GM20431 (cell line): Measurements from ENCODE around the gene CPLX3.

Source experiments
- in situ Hi-C: fragments of 300-500 bp; cut with MseI, MboI; formaldehyde crosslinking; loops from one replicate; pipeline ENCODE4 v1.15.0; 2020; ENCODE audit warnings: low sequenced_read_pairs; ENCODE audit not compliant: unreplicated experiment

Gene CPLX3

DNA sequence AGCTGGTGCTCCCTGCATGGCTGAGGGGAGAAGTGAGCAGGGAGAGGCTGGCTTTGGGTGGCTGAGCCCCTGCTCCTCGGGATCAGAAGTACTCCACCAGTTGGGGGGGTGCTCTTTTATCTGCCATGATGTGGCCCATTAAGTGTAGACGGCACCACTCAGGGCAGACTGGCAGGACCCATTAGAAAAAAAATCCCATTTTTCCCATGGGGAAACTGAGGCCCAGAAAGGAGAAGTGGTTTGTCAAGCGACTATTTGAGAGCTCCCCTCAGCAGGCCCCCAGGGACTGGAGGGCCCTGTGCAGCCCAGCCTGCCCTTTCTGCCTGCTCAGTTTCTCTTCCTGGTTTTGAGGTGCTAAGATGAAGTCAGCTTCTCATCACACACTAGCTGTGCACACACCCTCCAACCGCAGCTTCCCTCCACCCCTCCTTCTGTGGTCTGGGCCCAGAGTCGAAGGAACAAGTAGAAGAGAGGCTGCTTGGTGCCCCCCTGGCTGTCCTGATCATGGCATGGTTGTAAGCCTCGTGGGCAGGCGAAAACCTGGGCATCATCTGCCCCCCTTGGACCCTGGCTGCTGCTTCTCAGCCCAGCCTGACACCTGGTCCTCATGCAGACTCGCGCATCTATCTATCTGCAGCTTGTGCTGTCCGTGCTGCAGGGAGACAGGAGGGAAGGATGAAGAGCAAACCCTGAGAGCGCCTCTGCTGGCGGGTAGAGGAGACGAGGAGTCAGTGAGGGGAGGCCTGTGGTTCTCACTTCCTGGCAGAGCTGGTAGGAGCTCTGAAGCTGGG is 39.0 kb upstream of the CPLX3 start:
- in situ Hi-C loops = no loop called here

DNA sequence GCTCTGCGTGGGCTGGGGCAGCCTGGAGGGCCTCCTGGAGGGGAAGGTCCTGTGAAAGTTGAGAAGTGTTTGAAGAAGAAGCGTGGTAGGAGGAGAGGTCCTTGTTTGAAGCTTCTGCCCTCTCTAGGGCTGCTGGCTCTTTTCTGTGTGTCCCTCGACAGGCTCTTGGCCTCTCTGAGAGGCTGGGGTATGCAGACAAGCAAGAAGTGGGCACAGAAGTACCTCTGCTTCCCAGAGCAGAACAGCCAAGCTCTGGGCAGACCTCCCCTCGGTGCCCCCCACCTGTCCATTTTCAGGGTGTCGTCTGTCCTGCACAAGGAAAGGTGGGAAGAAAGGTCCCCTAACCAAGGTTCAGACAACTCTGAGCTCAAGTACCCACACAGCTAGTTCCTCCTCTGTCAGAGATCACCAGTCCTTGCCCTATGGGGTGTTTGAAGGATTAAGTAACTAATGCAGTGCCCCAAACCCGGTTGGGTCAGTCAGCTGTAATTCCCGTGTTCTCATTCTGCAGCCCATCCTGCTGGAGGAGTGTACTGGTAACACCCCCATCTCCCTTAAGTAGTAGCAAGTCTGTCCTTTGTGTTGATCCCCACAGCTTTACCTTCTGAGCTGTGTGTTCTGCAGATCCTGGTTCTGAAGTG is 38.3 kb upstream of the CPLX3 start:
- in situ Hi-C loops = no loop called here

DNA sequence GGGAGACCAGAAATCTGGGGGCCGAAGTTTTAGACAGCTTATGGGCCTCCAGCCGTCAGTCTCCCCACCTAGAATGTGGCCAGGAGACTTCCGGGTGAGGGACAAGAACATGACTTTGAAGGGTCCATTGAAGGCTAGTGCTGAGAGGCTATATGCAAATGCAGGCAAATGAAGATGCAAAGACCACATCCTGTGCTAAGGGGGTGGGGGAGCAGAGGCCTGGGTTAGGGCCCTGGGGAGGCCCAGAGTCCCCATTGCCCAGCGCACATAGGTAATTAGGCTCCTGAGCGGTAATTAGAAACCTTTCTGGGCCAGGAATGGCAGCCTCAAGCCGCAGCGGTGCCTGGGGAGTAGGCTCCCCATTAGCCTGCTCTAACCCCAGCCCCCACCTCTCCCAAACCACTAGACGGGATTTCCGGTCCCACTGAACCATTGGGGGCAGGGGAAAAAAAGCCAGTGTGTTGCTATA is 37.7 kb upstream of the CPLX3 start:
- in situ Hi-C loops = no loop called here

DNA sequence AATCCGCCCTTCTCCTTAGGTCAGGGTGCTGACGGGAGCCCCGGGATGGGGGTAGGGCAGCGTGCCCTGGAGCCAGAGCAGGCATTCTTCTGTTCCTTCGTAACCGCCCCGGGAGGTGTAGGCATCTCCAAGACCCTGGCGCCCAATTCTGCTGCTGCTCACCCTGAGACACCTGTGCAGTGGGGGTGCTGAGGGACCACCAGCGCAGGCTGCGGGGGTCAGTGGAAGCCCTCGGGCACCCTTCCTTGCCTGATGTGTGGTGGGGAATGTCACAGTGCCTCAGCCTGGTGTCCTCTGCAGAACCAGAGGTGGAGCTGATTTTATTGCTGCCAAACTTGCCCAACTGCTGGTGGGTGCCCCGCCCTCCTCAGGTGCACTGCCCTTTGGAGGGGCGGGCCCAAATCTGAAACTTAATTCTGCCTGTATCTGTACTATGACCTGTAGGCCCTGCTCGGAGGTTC is 37.2 kb upstream of the CPLX3 start:
- in situ Hi-C loops = no loop called here

DNA sequence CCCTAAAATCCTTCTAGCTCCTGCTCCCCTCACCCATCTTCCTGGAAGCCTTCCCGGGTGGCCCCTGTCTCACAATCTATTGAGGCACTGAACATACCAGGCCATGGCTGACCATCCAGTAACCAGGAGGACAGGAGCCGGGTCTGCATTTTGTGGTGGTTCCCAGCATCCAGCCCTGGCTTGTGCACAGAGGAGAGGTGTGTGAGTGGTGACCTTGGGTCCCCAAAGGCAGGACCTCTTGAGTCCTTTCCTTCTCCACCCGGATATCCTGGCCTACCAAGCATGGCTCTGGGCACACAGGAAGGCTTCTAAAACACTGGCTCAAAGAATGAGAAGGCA is 36.7 kb upstream of the CPLX3 start:
- in situ Hi-C loops = no loop called here

DNA sequence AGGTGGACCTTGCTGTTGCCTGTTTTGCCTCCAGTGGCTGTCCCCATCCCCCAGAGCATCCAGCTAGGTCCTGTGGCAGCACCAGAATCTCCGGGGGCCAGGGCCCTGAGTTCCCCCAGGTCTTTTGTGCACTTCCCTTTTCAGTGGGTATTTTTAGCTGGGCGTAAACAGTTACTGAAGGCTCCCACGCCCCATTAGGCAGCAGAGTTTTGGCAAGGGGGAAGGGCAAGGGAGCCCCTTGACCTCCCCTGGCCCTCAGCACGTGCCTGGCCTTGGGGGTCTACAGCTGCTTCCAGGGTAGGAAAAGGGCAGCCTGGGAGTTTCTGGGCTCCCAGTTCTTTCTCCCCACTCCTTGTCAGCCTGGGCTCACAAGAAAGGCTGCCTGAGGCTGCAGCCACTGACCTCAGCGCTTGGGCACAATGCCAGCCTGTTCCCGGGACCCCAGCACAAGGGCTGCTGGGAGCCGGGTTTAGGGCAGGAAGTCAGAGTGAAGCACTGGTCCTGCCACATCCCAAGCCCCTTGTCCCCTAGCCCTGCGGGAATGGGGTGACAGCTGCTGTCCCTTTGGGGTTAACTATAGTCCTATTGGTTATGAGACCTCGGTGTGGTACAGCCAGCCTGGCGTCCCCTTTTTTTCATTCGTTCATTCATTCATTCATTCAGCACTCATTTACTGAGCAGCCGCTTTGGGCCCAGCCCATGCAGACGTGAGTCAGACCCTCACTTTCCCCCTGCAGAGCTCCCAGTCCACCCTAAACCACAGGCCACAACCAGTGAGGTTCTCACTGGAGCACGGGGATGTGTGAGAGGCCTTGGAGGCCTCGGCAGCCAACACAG is 36.1 kb upstream of the CPLX3 start:
- in situ Hi-C loops = no loop called here

DNA sequence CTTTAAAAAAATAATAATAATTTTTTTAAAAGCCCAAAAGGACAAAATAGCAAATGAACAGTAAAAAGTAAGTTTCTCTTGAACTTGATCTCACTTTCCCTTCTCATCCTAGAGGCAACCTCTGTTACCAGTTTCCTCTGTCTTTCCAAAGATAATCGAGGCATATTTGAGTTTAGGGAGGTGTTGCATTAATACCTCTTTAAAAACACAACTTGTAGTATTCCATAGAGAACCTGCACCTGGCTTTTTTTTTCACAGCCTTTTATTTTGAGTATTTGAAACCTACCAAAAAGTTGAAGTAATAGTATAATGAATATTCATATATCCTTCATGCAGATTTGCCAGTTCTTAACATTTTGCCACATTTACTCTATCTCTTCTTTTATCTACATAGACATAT is 35.4 kb upstream of the CPLX3 start:
- in situ Hi-C loops = no loop called here

DNA sequence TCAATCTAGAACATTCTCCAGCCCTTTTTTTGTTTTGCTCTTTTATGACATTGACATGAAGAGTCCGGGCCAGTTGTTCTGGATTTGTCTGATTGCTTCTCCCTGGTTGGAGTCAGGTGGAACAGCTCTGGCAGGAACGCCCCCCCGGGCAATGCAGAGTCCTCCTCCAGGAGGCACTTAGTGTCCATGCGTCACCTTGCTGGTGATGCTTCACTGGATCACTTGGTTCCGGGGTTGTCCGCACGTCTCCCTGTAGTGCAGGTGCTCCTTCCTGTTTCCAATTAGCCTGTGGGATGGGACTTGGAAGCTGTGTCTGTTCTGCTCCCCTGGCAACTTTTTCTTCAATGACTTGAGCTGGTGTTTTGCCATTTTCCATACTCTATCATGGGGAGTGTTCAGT is 34.8 kb upstream of the CPLX3 start:
- in situ Hi-C loops = no loop called here

DNA sequence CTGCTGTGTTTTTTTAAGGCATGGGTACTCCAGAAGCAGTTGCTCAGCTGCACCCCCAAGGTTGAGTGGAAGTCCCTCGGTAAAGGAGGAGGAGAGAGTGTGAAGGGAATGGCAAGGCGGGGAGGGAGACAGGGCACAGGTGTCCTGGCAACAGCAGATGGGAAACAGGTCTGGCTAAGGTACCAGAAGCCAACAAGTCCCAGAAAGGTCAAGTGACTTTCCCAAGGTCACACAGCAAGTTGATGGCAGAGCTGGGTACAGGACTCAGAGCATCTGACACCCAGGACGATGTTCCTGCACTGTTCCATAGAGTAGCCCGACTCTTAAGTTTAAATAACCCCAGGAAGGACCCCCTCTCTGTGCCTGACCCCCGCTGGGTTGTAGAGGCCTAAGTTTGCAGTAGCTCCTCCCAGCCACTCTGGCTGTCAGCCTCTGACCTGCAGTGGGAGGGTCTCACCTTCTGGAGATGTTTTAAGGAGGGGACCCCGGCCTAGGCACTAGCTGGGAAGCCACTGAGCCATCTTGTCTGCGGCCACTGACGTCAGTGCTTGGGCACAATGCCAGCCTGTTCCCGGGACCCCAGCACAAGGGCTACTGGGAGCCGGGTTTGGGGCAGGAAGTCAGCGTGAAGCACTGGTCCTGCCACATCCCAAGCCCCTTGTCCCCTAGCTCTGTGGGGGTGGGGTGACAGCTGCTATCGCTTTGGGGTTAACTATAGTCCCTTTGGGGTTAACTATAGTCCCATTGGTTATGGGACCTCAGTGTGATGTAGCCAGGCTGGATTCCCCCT is 34.0 kb upstream of the CPLX3 start:
- in situ Hi-C loops = no loop called here

DNA sequence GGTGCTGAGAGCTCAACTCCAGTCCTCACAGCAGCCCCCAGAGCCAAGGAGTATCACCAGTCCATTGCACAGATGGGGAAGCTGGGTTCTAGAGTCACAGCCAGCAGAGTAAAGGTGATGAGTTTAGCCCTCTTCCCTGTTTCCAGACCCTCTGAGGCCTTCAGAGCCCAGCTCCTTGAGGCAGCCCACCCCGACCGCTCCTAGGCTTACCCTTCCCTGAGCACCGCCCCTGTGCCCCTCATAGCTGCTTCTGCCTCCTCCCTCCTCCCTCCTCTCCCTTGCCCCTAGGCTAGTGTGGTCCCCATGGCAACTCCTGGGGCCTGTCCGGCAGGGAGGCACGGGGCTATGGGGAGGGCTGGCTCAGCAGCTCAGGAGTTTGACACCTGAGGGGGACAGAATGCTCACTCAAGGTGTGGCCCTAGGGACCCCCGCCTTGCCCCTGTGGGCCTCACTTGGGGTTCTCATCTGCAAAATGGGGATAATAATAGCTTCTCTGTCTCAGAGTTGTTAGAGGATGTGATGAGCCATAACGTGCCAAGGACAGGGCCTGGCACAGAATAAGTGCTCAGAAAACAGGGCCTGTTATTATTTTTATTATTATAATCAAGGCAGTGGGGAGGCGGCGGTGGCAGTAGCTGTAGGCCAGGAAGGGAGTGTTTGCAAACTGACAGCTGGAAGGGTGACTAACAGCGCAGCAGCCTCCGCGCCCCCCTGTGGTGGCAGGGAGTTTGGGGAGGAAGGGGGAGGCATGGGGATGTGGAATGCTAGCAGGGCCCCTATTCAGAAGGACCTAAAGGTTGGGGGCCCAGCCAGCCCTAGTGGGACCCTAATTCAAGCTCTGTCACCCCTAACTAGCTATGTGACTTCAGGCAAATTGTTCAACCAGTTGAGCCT is 33.0 kb upstream of the CPLX3 start:
- in situ Hi-C loops = no loop called here

DNA sequence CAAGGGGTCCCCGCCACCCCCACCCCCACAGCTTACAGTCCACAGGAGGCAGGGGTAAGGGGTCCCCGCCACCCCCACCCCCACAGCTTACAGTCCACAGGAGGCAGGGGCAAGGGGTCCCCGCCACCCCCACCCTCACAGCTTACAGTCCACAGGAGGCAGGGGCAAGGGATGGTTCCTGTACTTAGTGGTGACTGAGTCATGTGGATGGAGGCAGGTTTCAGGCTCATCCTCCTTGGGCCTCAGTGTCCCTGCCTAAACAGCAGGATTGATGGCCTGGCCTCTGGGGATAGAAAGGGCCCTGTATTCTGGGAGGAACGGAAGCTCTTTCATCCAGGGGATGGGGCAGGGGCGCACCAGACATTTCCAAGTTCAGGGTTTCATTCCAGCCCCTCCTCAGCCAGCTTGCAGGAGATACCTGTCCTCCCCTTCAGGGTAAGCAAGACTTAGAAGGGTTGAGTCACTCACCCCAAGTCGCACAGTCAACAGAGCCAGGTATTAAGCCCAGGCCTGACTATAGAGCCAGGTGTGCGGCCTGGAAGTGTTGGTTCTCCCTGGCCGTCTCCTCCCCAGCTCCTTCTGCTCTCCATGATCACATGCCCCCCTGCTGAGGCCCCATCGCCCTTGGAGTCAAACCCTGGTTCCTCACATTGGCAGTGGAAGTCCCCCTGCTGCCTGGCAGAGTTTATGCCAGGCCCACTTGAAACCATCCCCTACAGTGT is 32.0 kb upstream of the CPLX3 start:
- in situ Hi-C loops = no loop called here

DNA sequence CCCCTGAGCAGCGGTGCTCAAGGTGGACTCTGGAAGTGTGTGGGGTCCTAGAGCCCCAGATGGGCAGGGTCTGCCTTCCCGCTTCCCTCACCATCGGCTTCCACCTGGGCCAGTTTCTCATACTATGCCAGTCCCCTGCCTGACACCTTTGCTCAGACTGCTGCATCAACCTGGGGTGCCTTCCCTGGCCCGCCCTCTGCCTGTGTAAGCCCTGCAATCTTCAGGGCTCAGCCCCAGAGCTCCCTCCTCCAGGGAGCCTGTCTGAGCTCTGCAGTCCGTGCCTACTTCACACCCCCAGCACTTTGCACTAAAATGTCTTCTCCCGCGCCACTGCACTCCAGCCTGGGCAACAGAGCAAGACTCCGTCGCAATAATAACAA is 31.5 kb upstream of the CPLX3 start:
- in situ Hi-C loops = no loop called here

DNA sequence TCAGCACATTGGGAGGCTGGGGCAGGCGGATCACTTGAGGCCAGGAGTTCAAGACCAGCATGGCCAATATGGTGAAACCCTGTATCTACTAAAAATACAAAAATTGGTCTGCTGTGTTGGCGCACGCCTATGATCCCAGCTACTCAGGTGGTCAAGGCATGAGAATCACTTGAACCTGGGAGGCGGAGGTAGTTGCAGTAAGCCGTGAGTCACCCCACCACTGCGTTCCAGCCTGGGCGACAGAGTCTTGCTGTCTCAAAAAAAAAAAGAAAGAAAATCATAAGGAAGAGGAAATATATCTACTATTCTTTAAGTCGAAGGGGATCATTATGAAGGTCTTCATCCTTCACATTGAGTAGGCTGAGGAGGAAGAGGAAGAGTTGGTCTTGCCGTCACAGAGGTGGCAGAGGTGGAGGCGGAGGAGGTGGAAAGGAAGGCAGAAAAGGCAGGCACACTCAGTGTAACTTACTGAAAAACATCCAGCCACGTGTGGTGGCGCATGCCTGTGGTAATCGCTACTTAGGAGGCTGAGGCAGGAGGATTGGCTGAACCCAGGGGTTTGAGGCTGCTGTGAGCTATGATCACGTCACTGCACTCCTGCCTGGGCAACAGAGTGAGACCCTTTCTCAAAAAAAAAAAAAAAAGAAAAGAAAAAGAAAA is 30.3 kb upstream of the CPLX3 start:
- in situ Hi-C loops = no loop called here

DNA sequence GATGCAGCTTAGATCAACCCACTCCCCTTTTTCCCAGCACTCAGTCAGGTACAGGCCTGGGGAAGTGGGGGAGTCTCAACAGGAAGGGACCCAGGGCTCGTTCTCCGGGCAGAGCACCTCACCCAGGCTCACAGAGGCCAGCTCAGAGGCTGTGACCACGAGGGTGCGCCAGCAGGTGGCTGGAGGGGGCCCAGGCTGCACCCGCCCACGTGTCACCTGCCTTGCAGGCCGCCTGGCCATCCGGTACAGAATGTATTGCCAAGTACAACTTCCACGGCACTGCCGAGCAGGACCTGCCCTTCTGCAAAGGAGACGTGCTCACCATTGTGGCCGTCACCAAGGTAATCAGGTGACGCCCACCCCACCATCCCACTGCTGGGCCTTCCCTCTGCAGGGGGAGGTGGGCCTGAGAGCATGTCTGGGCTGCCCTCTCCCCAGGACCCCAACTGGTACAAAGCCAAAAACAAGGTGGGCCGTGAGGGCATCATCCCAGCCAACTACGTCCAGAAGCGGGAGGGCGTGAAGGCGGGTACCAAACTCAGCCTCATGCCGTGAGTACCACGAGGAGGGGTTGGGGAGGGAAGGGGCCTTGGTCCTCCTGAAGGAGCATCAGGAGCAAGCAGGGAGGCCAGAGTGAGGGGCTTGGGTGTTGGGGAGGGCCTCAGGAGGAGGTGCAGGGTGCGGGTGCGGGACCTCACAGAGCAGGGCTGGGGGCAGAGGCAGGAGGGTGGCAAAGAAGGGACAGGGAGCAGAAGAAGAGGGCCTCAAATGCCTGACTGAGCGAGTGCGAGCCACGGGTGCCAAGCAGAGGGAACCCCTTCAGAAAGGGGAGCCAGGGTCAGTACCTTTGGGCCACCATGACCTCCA is 27.8 kb upstream of the CPLX3 start:
- in situ Hi-C loops = no loop called here

DNA sequence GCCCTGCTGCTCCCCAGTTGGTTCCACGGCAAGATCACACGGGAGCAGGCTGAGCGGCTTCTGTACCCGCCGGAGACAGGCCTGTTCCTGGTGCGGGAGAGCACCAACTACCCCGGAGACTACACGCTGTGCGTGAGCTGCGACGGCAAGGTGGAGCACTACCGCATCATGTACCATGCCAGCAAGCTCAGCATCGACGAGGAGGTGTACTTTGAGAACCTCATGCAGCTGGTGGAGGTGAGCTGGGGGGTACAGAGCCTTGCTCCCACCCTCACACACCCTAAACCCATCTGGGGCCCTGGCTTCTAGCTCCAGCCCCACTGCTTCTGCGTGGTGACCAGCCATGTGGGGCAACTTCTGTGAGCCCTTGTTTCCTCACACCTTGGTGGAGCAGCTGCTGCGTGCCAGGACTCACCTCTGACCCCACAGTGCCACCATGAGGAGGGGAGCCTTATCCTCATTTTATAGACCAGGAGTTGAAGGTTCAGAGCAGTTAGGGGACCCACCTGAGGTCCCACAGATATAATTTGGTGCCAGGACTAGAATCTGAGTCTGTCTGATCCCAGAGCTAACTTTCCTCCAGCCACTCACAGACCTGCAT is 27.1 kb upstream of the CPLX3 start:
- in situ Hi-C loops = no loop called here

DNA sequence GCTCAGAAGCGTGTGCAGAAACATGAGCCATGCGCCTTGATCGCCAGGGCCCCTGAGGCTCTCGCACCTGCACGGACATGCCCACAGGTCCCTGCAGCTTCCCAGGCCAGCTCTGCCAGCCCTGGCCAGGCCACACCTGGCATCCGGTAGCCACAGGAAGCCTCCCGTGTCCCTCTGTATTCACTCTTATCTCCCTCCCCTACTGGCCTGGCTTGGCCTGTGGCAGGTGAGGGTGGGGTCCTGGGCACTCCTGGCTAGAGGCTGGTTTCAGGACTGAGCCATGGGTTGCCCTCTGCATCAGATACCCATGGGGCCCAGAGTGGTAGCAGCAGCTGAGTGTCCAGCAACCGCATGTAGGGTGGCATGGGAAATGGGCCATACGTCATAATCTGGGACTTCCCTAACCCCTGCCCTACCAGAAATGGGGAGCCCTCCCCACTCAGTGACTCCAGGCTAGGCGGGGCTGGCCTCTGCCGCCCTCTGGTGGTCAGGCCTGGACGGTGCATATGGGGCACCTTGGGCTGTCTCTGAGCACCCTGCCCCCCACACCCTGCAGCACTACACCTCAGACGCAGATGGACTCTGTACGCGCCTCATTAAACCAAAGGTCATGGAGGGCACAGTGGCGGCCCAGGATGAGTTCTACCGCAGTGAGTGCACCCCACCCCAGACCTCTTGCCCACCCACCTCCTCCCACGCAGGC is 26.4 kb upstream of the CPLX3 start:
- in situ Hi-C loops = no loop called here
